ENCODE results near the gene LIPT1. TPM values are rescaled to one million over a fixed set of nuclear protein-coding genes. Genes with fewer than 3 reads are reported as not detected.

Gene LIPT1
- total and polyA plus RNA-seq, 2 of the 8 experiments (the other 6 are each of a cell fraction or from before 2014, with no cell fraction given) = 6.1 to 10.9 TPM

DNA sequence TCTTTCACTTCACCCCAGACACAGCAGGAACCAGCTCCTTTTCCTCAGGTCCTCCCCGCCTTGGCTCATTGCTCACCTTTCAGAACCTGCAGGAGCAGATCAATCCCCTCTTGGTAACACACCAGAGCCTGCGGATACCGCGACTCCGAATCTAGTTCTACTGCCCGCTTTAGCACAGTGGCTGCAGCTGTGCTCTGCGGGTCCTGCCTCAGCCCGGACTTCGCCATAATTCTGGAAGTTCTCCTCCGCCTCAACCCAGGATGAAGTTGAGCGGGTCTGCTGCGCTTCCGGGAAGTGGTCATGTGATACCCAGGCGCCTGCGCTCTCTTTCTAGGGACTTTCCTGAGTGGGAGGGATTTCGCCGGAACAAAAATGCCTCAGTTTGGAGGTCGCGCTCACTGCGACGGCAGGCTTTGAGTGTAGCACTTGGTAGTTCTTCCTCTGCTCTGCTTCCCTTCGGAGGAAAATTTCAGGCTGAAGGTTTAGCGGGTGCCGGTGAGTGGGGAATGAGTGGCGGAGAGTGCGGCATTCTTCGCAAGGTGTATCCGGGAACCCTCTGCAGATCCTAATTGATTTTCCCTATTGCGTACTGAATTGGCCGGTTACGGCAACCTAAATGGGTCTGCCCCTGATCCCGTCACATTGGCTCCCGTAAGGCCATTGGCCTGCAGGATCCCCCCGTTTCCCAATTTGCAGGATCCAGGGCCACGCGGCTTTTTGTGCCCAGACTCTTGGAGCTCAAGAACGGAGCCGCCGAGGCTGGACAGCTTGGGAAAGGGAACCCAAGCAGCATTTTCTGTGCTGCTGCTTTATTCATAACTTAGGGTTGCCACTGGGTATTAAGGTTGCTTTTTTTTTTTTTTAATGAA lies 26.2 kb downstream of the LIPT1 start, which contains the start of the genes MITD1 and MRPL30 (continued):
- TF ChIP-seq, protein P1, sequence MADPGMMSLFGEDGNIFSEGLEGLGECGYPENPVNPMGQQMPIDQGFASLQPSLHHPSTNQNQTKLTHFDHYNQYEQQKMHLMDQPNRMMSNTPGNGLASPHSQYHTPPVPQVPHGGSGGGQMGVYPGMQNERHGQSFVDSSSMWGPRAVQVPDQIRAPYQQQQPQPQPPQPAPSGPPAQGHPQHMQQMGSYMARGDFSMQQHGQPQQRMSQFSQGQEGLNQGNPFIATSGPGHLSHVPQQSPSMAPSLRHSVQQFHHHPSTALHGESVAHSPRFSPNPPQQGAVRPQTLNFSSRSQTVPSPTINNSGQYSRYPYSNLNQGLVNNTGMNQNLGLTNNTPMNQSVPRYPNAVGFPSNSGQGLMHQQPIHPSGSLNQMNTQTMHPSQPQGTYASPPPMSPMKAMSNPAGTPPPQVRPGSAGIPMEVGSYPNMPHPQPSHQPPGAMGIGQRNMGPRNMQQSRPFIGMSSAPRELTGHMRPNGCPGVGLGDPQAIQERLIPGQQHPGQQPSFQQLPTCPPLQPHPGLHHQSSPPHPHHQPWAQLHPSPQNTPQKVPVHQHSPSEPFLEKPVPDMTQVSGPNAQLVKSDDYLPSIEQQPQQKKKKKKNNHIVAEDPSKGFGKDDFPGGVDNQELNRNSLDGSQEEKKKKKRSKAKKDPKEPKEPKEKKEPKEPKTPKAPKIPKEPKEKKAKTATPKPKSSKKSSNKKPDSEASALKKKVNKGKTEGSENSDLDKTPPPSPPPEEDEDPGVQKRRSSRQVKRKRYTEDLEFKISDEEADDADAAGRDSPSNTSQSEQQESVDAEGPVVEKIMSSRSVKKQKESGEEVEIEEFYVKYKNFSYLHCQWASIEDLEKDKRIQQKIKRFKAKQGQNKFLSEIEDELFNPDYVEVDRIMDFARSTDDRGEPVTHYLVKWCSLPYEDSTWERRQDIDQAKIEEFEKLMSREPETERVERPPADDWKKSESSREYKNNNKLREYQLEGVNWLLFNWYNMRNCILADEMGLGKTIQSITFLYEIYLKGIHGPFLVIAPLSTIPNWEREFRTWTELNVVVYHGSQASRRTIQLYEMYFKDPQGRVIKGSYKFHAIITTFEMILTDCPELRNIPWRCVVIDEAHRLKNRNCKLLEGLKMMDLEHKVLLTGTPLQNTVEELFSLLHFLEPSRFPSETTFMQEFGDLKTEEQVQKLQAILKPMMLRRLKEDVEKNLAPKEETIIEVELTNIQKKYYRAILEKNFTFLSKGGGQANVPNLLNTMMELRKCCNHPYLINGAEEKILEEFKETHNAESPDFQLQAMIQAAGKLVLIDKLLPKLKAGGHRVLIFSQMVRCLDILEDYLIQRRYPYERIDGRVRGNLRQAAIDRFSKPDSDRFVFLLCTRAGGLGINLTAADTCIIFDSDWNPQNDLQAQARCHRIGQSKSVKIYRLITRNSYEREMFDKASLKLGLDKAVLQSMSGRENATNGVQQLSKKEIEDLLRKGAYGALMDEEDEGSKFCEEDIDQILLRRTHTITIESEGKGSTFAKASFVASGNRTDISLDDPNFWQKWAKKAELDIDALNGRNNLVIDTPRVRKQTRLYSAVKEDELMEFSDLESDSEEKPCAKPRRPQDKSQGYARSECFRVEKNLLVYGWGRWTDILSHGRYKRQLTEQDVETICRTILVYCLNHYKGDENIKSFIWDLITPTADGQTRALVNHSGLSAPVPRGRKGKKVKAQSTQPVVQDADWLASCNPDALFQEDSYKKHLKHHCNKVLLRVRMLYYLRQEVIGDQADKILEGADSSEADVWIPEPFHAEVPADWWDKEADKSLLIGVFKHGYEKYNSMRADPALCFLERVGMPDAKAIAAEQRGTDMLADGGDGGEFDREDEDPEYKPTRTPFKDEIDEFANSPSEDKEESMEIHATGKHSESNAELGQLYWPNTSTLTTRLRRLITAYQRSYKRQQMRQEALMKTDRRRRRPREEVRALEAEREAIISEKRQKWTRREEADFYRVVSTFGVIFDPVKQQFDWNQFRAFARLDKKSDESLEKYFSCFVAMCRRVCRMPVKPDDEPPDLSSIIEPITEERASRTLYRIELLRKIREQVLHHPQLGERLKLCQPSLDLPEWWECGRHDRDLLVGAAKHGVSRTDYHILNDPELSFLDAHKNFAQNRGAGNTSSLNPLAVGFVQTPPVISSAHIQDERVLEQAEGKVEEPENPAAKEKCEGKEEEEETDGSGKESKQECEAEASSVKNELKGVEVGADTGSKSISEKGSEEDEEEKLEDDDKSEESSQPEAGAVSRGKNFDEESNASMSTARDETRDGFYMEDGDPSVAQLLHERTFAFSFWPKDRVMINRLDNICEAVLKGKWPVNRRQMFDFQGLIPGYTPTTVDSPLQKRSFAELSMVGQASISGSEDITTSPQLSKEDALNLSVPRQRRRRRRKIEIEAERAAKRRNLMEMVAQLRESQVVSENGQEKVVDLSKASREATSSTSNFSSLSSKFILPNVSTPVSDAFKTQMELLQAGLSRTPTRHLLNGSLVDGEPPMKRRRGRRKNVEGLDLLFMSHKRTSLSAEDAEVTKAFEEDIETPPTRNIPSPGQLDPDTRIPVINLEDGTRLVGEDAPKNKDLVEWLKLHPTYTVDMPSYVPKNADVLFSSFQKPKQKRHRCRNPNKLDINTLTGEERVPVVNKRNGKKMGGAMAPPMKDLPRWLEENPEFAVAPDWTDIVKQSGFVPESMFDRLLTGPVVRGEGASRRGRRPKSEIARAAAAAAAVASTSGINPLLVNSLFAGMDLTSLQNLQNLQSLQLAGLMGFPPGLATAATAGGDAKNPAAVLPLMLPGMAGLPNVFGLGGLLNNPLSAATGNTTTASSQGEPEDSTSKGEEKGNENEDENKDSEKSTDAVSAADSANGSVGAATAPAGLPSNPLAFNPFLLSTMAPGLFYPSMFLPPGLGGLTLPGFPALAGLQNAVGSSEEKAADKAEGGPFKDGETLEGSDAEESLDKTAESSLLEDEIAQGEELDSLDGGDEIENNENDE (IDR thresholded peaks at IDR 0.05; ENCODE audit: insufficient replicate concordance, low read length) = no peak
- TF ChIP-seq RFX5 (IDR thresholded peaks at IDR 0.05; ENCODE audit: borderline replicate concordance, low read depth, low read length) (no peak), SIX5 (IDR thresholded peaks at IDR 0.05; ENCODE audit: low read depth, low read length) (peak; percentile 55), EZH2 (IDR thresholded peaks at IDR 0.05; ENCODE audit: low read depth, low read length, severe bottlenecking) (no peak), TEAD4 (IDR thresholded peaks at IDR 0.05; ENCODE audit: low read depth, low read length) (no peak)
- TF ChIP-seq, protein P2, sequence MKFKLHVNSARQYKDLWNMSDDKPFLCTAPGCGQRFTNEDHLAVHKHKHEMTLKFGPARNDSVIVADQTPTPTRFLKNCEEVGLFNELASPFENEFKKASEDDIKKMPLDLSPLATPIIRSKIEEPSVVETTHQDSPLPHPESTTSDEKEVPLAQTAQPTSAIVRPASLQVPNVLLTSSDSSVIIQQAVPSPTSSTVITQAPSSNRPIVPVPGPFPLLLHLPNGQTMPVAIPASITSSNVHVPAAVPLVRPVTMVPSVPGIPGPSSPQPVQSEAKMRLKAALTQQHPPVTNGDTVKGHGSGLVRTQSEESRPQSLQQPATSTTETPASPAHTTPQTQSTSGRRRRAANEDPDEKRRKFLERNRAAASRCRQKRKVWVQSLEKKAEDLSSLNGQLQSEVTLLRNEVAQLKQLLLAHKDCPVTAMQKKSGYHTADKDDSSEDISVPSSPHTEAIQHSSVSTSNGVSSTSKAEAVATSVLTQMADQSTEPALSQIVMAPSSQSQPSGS (IDR thresholded peaks at IDR 0.05; ENCODE audit: low read length) = peak; percentile 37; the same call in 1 of the 2 replicates
